IMR-90 (cell line): Measurements from ENCODE around the gene TRIM4. TPM values are rescaled to one million over a fixed set of nuclear protein-coding genes. Genes with fewer than 3 reads are reported as not detected.
A peak's percentile ranks its signal among the peaks of the same experiment; 100 is the strongest.

Experiments
- ATAC-seq: fragments of 200-7000 bp; cut with Tn5 transposase; 2 replicates; pipeline ENCODE4 v1.9.1; 2020; ENCODE audit warnings: low read depth, mild to moderate bottlenecking, moderate library complexity
- BruUV-seq: library from RNA; stranded (reverse); fragments of 400-500 nt; replicated peaks from 2 replicates; lab custom pipeline; 2021; lab: Mats Ljungman, UMichigan
- CTCF ChIA-PET: fragments of 300-600 bp; formaldehyde crosslinking; extraction: SDS; loops from one replicate; lab custom pipeline; 2021; ENCODE audit warnings: antibody characterized with exemption; lab: Yijun Ruan, JAX
- POLR2A ChIA-PET: fragments of 300-600 bp; sonication (Branson Sonifier 250); formaldehyde crosslinking; loops from one replicate; lab custom pipeline; 2022; ENCODE audit warnings: antibody characterized with exemption; ENCODE audit not compliant: unreplicated experiment; lab: Charles Lee
- DNase-seq: peaks from one replicate; pipeline ENCODE4 v3.0.0; 2013
- H2AFZ ChIP-seq: replicated peaks from 2 replicates; pipeline ENCODE3; 2013; ENCODE audit warnings: low read length, mild to moderate bottlenecking; ENCODE audit not compliant: poor library complexity
- H2AK5ac ChIP-seq: 2 replicates; pipeline ENCODE4 v1.6.1; 2013; ENCODE audit warnings: low read depth, low read length, inconsistent platforms
- H2AK9ac ChIP-seq: replicated peaks from 2 replicates; pipeline ENCODE3; 2013; ENCODE audit warnings: mild to moderate bottlenecking, low read depth, low read length, moderate library complexity; ENCODE audit not compliant: poor library complexity
- H2BK120ac ChIP-seq: 2 replicates; pipeline ENCODE4 v1.6.1; 2013; ENCODE audit warnings: low read depth, low read length, inconsistent platforms
- H2BK15ac ChIP-seq: 3 replicates; pipeline ENCODE4 v1.6.1; 2013; ENCODE audit warnings: low read depth, low read length, inconsistent platforms
- H2BK20ac ChIP-seq: 2 replicates; pipeline ENCODE4 v1.6.1; 2013; ENCODE audit warnings: low read depth, mild to moderate bottlenecking, inconsistent platforms, low read length, moderate library complexity
- H2BK5ac ChIP-seq: 2 replicates; pipeline ENCODE4 v1.6.1; 2013; ENCODE audit warnings: mild to moderate bottlenecking, low read depth, low read length, inconsistent platforms; ENCODE audit not compliant: poor library complexity, severe bottlenecking
- H3K14ac ChIP-seq: replicated peaks from 2 replicates; pipeline ENCODE4 v1.6.1; 2013; ENCODE audit warnings: low read depth, low read length, inconsistent platforms
- H3K18ac ChIP-seq: 2 replicates; pipeline ENCODE4 v1.6.1; 2013; ENCODE audit warnings: low read depth, low read length, control low read depth
- H3K23ac ChIP-seq: 2 replicates; pipeline ENCODE4 v1.6.1; 2013; ENCODE audit warnings: low read depth, low read length, inconsistent platforms
- H3K27ac ChIP-seq: 2 replicates; pipeline ENCODE4 v1.5.1; 2013; ENCODE audit warnings: mild to moderate bottlenecking, control low read depth, low read length; ENCODE audit not compliant: insufficient read depth
- H3K27me3 ChIP-seq: 2 replicates; pipeline ENCODE4 v1.6.1; 2013; ENCODE audit warnings: low read length; ENCODE audit not compliant: control insufficient read depth, insufficient read depth
- H3K36me3 ChIP-seq: 2 replicates; pipeline ENCODE4 v1.6.1; 2013; ENCODE audit warnings: low read length, mixed read lengths; ENCODE audit not compliant: control insufficient read depth, insufficient read depth
- H3K4ac ChIP-seq: 2 replicates; pipeline ENCODE4 v1.6.1; 2013; ENCODE audit warnings: low read depth, low read length, inconsistent platforms
- H3K4me1 ChIP-seq: 2 replicates; pipeline ENCODE4 v1.6.1; 2013; ENCODE audit warnings: low read length, mixed read lengths; ENCODE audit not compliant: control insufficient read depth, insufficient read depth
- H3K4me2 ChIP-seq: 2 replicates; pipeline ENCODE4 v1.6.1; 2013; ENCODE audit warnings: low read depth, mild to moderate bottlenecking, control low read depth, low read length, moderate library complexity
- H3K4me3 ChIP-seq: 2 replicates; pipeline ENCODE4 v1.5.1; 2013; ENCODE audit warnings: low read depth, mild to moderate bottlenecking, control low read depth, low read length, moderate library complexity; ENCODE audit not compliant: insufficient read depth
- H3K56ac ChIP-seq: 2 replicates; pipeline ENCODE4 v1.6.1; 2013; ENCODE audit warnings: low read length, inconsistent platforms; ENCODE audit not compliant: insufficient read depth; ENCODE audit errors: extremely low read depth
- H3K79me1 ChIP-seq, 2 experiments: 2 replicates each; pipeline ENCODE4 v1.6.1; 2013; ENCODE audit warnings: low read length in 2 of 2, inconsistent platforms in 1 of 2, low read depth in 1 of 2
- H3K9ac ChIP-seq: 2 replicates; pipeline ENCODE4 v1.6.1; 2013; ENCODE audit warnings: low read depth, low read length, control low read depth
- H3K9me1 ChIP-seq: 2 replicates; pipeline ENCODE4 v1.6.1; 2013; ENCODE audit warnings: low read length, inconsistent platforms; ENCODE audit not compliant: insufficient read depth
- H3K9me3 ChIP-seq: 2 replicates; pipeline ENCODE4 v1.6.1; 2013; ENCODE audit warnings: low read length; ENCODE audit not compliant: control insufficient read depth, insufficient read depth
- H4K20me1 ChIP-seq: 2 replicates; pipeline ENCODE4 v1.6.1; 2013; ENCODE audit warnings: low read length, inconsistent platforms; ENCODE audit not compliant: insufficient read depth
- H4K5ac ChIP-seq: 2 replicates; pipeline ENCODE4 v1.6.1; 2013; ENCODE audit warnings: mild to moderate bottlenecking, low read depth, low read length, control low read depth
- H4K8ac ChIP-seq, 2 experiments: 2 replicates each; pipeline ENCODE4 v1.6.1; 2013; ENCODE audit warnings: low read depth in 2 of 2, low read length in 2 of 2, control low read depth in 1 of 2, inconsistent platforms in 1 of 2
- H4K91ac ChIP-seq: 2 replicates; pipeline ENCODE4 v1.6.1; 2013; ENCODE audit warnings: low read depth, low read length, inconsistent platforms; ENCODE audit not compliant: insufficient read depth
- MAFK ChIP-seq: IDR thresholded peaks from 2 replicates; pipeline ENCODE4 v1.6.1; 2012; ENCODE audit warnings: low read depth, low read length, improper control_type of control experiment
- MAZ ChIP-seq: IDR thresholded peaks from 2 replicates; pipeline ENCODE4 v1.6.1; 2012; ENCODE audit warnings: low read depth, mild to moderate bottlenecking, low read length, improper control_type of control experiment, moderate library complexity, borderline replicate concordance
- RCOR1 ChIP-seq: IDR thresholded peaks from 2 replicates; pipeline ENCODE4 v1.6.1; 2012; ENCODE audit warnings: mild to moderate bottlenecking, low read length, improper control_type of control experiment; ENCODE audit not compliant: insufficient replicate concordance
- WGBS, 2 experiments: methylation state at CpG; one replicate each; pipeline versions ENCODE4 v1.1.5 to v1.1.7; 2013; ENCODE audit warnings: missing lambda C conversion rate in 2 of 2; ENCODE audit not compliant: insufficient read length in 1 of 2; ENCODE audit errors: extremely low coverage in 2 of 2; 5-methylcytosine and 5-hydroxymethylcytosine counted together
- dilution Hi-C: fragments of 300-500 bp; cut with HindIII; formaldehyde crosslinking; loops from one replicate; pipeline ENCODE4 v1.14.3; 2018; ENCODE audit warnings: low sequenced_read_pairs; ENCODE audit not compliant: unreplicated experiment
- in situ Hi-C: fragments of 300-500 bp; cut with MboI; formaldehyde crosslinking; loops from 3 replicates; pipeline ENCODE4 v1.14.3; 2019; ENCODE audit warnings: low sequenced_read_pairs, inconsistent platforms, mixed read lengths
- intact Hi-C: fragments of 100-400 bp; cut with micrococcal nuclease; formaldehyde crosslinking; loops from 2 replicates; pipeline ENCODE4 v1.10.0; 2022
- polyA plus RNA-seq, 3 experiments: library from polyadenylated mRNA; depleted of rRNA; stranded (reverse); fragments of >200 nt; gene quantifications; 2 replicates each; pipeline ENCODE4 v1.2.3, GENCODE V29; 2012; ENCODE audit warnings: low replicate concordance in 1 of 3
- total RNA-seq: library from RNA; depleted of rRNA; stranded (reverse); fragments of >200 nt; gene quantifications from 2 replicates; pipeline ENCODE4 v1.2.3, GENCODE V29; 2012

The TRIM4 gene
- total and polyA plus RNA-seq, 2 of the 4 experiments (the other 2 are of a cell fraction): 10.6 to 13.4 TPM

DNA sequence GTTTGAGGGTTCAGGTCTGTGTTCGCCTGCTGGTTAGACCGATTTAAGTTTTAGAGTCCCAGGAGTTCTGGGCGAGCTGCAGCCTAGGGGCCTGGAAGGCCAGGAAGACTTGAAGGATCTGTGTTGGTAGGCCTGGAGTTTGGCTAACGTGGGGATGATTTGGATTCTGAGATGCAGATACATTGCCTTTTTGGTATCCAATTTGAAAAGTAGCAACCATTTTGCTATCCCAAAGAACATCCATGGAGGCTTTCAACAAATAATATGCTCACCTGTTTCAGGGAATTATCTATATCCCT is 433 bp upstream of the TRIM4 start:
- Histone ChIP-seq H3K18ac (peak overlapping the region; percentile 77), H3K9me3 (no peaks in the 10 kb centered on the region), H3K79me1 (peaks cover 3 to 51% of the 10 kb centered on the region in 2 experiments), H3K4me2 (peak overlapping the region; percentile 74), H2BK120ac (peak overlapping the region; percentile 26; the same call in 1 of the 2 replicates), H2BK5ac (peak overlapping the region; percentile 59), H2BK15ac (no peak overlapping the region), H4K8ac (peak overlapping the region; percentile 97 to 99), H3K9me1 (peaks cover 4% of the 10 kb centered on the region; the same call in 1 of the 2 replicates), H4K5ac (peak overlapping the region; percentile 99), H3K4me3 (peak overlapping the region; percentile 98), H3K9ac (peak overlapping the region; percentile 89), H3K27me3 (no peaks in the 10 kb centered on the region), H3K36me3 (peaks cover 14% of the 10 kb centered on the region), H4K91ac (peak overlapping the region; percentile 77), H3K27ac (peak overlapping the region; percentile 83), H3K23ac (0 out of 2 replicates have a peak overlapping the region, but pooled peaks have one; percentile 28), H2AK9ac (peak overlapping the region; percentile 74), H2AK5ac (no peak overlapping the region), H2AFZ (peak overlapping the region; percentile 96), H3K4ac (peak overlapping the region; percentile 90), H3K14ac (peak overlapping the region; percentile 98), H3K4me1 (peaks cover 6% of the 10 kb centered on the region), H2BK20ac (no peak overlapping the region), H4K20me1 (peaks cover 26% of the 10 kb centered on the region; the same call in 1 of the 2 replicates), H3K56ac (peak overlapping the region; percentile 48; the same call in 1 of the 2 replicates)
- 64% methylated on average over 2 of the region's 4 CpGs; no CpG with 5 or more reads in 1 of the 2 experiments for WGBS, 2 experiments
- ChIA-PET POLR2A (no interaction called here), CTCF (interaction anchor here (1.4 kb wide), 1 partner anchor 11 kb away, joined by 3 read pairs; no protein-coding TSS in a partner anchor)
- DNase-seq (no peak), ATAC-seq (peak; percentile 9; the same call in 1 of the 2 replicates)
- TF ChIP-seq MAZ (0 out of 2 replicates have a peak, but pooled peaks have one; percentile 8), MAFK (no peak), RCOR1 (no peak)
- intact Hi-C loops (loop anchor here (5.0 to 10.0 kb wide), 2 partner anchors 135 to 362 kb away; partner anchors contain the start of gene ZNF655), dilution Hi-C loops (no loop called here), in situ Hi-C loops (loop anchor here (10.0 kb wide), 1 partner anchor 135 kb away; no protein-coding TSS in a partner anchor)
- BruUV-seq: no TSS peak
